ENCODE measurements around the gene SERPINC1.
A peak's percentile ranks its signal among the peaks of the same experiment; 100 is the strongest.
"Not testable (repeated sequence)": the region's sequence is repeated elsewhere in the genome, so short reads cannot be mapped to it uniquely, and the experiment has no call there.

Gene SERPINC1

GRCh38 chr1:173889885-173890284 is 27.2 kb downstream of the SERPINC1 start:
- no peak for DNase-seq (ENCODE audit: low read depth in 3 of 3)

DNA sequence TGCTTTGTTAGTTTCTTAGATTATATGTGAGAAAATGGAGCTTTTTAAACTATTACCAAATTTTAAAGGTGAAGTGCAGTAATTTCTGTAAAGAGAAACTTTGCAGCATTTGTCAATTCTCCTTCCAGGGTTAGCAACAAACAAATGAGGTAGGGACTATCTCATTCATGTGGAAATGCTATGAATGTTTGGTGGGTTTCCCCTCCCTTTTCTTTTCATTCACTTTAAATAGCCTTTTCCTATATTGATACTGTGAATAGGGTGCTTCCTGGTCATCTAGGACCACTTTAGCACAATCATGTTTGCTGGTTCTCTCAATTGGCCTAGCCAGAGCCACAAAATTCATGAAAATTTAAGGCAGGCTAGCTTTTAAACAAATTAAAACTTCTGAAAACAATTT is 28.4 kb downstream of the SERPINC1 start:
- DNase-seq (ENCODE audit: low read depth in 3 of 3), result no peak

GRCh38 chr1:173887627-173888026 is 29.5 kb downstream of the SERPINC1 start:
- no peak for DNase-seq (ENCODE audit: low read depth in 3 of 3)

DNA sequence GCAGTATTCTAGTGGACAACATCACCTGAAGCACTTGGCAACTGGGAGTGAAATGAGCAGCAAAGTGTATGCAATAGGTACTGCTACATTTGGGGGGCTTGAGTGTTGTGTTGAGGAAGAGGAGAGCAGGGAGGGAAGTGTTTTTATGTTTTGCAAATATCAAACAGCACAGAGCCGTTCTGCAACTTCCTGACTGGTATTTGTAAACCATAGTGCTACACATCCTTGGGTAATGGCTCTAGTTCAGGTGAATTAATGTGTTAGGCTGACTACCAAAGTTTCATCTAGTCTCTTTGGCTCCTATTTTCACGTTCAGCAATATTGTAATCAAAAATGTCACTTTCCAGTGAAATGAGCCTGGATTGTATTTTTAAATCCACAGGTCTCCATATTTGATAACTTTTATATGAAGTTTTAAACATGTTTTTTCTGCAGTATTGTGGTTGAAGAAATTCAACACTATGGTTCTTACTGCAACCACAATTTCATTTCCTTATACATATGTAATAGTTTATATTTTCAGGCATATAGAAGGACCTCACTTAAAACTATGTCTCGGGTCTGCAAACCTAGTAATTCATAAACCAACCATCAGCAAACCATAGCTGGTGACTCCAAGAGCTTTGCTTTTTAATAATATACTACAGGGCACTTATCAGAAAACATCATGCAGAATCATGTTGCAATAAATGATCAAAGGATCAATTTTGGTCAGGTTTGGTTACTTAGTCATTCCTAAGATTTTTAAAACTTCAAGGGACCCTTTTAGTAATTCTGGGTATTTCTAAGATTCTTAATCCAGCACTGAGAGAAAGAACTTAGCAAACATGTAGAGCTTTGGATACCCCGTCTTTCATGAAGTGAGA is 30.1 kb downstream of the SERPINC1 start:
- no peak for DNase-seq (ENCODE audit: low read depth in 3 of 3)

DNA sequence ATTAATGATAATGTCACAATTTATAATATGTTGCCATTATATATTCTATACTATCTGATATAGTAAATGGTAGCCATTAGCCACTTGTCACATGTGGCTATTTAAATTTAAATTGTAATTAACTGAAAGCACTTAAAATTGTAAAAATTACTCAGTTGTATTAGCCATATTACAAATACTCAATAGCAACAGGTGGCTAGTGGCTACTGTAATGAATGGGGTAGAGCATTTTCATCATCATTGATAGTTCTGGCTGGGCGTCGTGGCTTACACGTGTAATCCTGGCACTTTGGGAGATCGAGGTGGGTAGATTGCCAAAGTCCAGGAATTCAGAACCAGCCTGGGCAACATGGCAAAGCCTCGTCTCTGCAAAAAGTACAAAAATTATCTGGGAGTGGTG is 32.4 kb downstream of the SERPINC1 start:
- DNase-seq (ENCODE audit: low read depth in 3 of 3), result no peak

GRCh38 chr1:173881117-173881516 is 36.0 kb downstream of the SERPINC1 start:
- not testable (repeated sequence) for DNase-seq (ENCODE audit: low read depth in 3 of 3)

- DNase-seq (ENCODE audit: low read depth in 3 of 3), result no peak
Observed at GRCh38 chr1:173878251-173878650, 38.9 kb downstream of the SERPINC1 start.

DNA sequence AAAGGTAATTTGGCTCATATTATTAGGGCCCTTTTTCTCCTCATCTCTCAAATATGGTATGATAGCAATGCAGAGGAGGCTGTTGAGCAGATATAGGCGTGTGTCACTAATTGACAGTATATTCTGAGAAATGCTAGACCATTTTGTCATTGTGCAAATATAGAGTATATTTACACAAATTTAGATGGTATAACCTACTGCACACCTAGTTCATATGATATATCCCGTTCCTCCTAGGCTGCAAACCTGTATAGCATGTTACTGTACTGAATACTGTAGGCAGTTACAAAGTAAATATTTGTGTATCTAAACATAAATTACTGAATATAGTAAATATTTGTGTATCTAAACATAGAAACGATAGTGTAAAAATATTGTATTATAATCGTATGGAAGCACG is 40.4 kb downstream of the SERPINC1 start:
- no peak for DNase-seq (ENCODE audit: low read depth in 3 of 3)

DNA sequence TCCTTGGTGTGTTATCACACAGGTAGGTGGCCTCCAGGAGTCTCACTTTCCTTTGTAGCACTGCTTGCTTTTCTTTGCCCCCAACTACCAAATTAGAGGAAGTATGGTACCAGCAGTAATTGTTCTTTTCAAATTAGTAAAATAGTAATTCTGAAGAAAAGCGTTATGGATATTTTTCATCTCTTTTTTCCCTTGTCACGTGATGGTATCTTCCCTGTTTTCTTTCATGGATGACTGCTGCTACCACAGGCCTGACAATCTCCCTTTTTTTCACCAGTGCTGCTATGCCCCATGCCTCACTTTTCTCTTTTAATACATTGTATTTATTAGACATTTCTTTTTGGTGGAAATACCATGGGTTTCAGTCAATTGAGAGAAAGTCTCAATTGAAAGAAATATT is 45.6 kb downstream of the SERPINC1 start:
- no peak for DNase-seq (ENCODE audit: low read depth in 3 of 3)

DNA sequence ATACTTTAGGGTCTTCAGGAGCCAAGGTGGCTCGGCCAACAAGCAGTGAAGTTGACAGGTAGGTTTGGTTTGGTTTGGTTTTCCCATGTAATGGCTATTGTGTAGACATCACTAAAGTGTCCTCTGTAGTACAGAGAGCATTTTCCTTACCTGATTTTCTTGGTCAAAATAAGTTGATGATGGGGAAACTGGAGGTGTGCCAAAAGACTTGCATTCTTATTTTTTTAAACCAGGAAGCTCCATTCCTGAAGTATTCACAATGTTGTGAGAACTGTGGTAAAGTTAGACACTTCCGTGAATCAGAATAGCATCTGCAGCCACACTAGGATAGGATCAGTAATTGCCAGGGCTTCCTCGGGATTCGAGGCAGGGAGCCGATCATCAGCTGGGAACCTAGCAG is 46.0 kb downstream of the SERPINC1 start:
- no peak for DNase-seq (ENCODE audit: low read depth in 3 of 3)

- no peak for DNase-seq (ENCODE audit: low read depth in 3 of 3)
Observed at GRCh38 chr1:173870252-173871075, 46.7 kb downstream of the SERPINC1 start.

DNA sequence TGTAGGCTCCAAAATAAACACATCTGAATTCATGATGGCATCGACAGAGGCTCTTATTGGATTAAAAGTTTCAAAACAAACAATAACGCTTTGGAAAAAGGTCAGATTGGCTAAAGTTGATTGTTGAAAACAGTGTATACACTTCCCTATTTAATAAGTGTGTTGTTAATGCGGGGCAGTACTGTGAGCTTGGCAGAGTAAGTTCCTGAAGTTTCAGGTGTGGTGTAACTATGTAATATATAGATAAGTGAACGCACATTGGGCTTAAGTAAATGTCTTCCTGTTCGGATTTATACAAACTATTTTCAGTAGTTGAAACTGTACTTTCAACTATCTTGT is 48.1 kb downstream of the SERPINC1 start:
- no peak for DNase-seq (ENCODE audit: low read depth in 3 of 3)

GRCh38 chr1:173868266-173869020 is 48.7 kb downstream of the SERPINC1 start, which contains the start of gene ZBTB37:
Gene ZBTB37 (plus strand): TSS chr1:173868380. CDS start chr1:173870226, 1,846 bp downstream.
- peak; percentile 88 to 95 (median 90) for DNase-seq (ENCODE audit: low read depth in 3 of 3)

- peak; percentile 98 to 100 (median 100) for DNase-seq (ENCODE audit: low read depth in 3 of 3)
Observed at GRCh38 chr1:173867753-173868265, 49.3 kb downstream of the SERPINC1 start, which contains the start of gene GAS5. Gene GAS5 (minus strand): TSS chr1:173867989.

GRCh38 chr1:173867141-173867752 is 49.9 kb downstream of the SERPINC1 start:
- DNase-seq (ENCODE audit: low read depth in 3 of 3), result peak in 2 of 3 donors; percentile 32 to 38

- no peak for DNase-seq (ENCODE audit: low read depth in 3 of 3)
Observed at GRCh38 chr1:173866413-173867115, 50.6 kb downstream of the SERPINC1 start.

GRCh38 chr1:173865468-173866164 is 51.5 kb downstream of the SERPINC1 start:
- no peak for DNase-seq (ENCODE audit: low read depth in 3 of 3)

GRCh38 chr1:173864179-173864867 is 52.8 kb downstream of the SERPINC1 start:
- no peak for DNase-seq (ENCODE audit: low read depth in 3 of 3)

Measured in stimulated activated CD4-positive, alpha-beta T cell treated with anti-CD3 and anti-CD28 coated beads, TNF-alpha, amount 100 ng/mL, for 48 hours (primary cell).